Measurements from ENCODE around the gene FGB. TPM values are rescaled to one million over a fixed set of nuclear protein-coding genes. Genes with fewer than 3 reads are reported as not detected.
A peak's percentile ranks its signal among the peaks of the same experiment; 100 is the strongest.

FGB gene
- total and polyA plus RNA-seq, 2 of the 13 experiments (the other 11 are each of a cell fraction or from before 2014, with no cell fraction given) = 226 to 784 TPM

DNA sequence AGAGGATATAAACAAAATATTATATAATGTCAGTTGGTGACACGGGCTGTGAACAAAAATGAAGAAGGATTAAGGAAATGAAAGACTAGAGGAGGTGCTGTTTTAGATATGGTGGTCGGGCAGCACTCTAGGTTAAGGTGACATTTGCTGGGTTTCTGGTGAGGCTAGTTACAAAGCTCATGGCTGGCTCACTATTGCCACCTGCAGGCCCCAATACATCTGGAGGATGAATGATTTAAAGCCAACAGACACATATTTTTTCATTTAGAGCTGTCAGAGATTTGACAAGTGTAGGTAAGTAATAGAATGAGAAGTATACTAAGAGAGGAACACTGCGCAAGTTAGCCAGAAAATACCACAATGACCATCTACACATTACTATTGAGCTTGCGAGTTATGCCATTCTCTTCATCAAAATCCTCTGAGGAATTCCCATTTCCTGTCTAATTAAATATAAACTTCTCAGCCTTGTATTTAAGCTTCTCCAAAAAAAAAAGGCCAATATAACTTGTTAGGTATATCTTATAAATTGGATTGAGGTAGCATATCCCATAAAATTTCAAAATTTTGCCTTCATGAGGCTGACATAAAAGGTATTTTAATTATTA is 56.0 kb downstream of the FGB start (continued):
- TF ChIP-seq ZFP36L1 (CRISPR knock-in tag; IDR thresholded peaks at IDR 0.05) = no peak
- no peak for TF ChIP-seq ZNF34 (CRISPR knock-in tag; IDR thresholded peaks at IDR 0.05; ENCODE audit: borderline replicate concordance)
- no peak for TF ChIP-seq CHD2 (IDR thresholded peaks at IDR 0.05; ENCODE audit: low read depth, low read length)
- TF ChIP-seq NKX3-1 (CRISPR knock-in tag; IDR thresholded peaks at IDR 0.05) = no peak
- TF ChIP-seq KDM4B (CRISPR knock-in tag; IDR thresholded peaks at IDR 0.05) = no peak
- TF ChIP-seq XBP1 (CRISPR knock-in tag; IDR thresholded peaks at IDR 0.05) = no peak
- no peak for TF ChIP-seq ZNF557 (CRISPR knock-in tag; IDR thresholded peaks at IDR 0.05)
- TF ChIP-seq ZNF460 (CRISPR knock-in tag; IDR thresholded peaks at IDR 0.05; ENCODE audit: borderline replicate concordance) = no peak
- no peak for TF ChIP-seq HIVEP1 (CRISPR knock-in tag; IDR thresholded peaks at IDR 0.05)
- TF ChIP-seq ZFP37 (CRISPR knock-in tag; IDR thresholded peaks at IDR 0.05; ENCODE audit: borderline replicate concordance) = no peak
- no peak for TF ChIP-seq FLYWCH1 (CRISPR knock-in tag; IDR thresholded peaks at IDR 0.05)
- TF ChIP-seq, protein P1, sequence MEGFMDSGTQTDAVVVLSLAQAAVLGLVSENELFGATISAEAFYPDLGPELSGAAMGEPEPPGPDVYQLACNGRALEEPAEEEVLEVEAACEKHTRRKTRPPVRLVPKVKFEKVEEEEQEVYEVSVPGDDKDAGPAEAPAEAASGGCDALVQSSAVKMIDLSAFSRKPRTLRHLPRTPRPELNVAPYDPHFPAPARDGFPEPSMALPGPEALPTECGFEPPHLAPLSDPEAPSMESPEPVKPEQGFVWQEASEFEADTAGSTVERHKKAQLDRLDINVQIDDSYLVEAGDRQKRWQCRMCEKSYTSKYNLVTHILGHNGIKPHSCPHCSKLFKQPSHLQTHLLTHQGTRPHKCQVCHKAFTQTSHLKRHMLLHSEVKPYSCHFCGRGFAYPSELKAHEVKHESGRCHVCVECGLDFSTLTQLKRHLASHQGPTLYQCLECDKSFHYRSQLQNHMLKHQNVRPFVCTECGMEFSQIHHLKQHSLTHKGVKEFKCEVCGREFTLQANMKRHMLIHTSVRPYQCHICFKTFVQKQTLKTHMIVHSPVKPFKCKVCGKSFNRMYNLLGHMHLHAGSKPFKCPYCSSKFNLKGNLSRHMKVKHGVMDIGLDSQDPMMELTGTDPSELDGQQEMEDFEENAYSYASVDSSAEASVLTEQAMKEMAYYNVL (CRISPR knock-in tag; IDR thresholded peaks at IDR 0.05; ENCODE audit: borderline replicate concordance) = no peak
- TF ChIP-seq, protein P2, sequence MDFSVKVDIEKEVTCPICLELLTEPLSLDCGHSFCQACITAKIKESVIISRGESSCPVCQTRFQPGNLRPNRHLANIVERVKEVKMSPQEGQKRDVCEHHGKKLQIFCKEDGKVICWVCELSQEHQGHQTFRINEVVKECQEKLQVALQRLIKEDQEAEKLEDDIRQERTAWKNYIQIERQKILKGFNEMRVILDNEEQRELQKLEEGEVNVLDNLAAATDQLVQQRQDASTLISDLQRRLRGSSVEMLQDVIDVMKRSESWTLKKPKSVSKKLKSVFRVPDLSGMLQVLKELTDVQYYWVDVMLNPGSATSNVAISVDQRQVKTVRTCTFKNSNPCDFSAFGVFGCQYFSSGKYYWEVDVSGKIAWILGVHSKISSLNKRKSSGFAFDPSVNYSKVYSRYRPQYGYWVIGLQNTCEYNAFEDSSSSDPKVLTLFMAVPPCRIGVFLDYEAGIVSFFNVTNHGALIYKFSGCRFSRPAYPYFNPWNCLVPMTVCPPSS (IDR thresholded peaks at IDR 0.05) = no peak
- no peak for TF ChIP-seq ZNF530 (CRISPR knock-in tag; IDR thresholded peaks at IDR 0.05; ENCODE audit: low read depth)
- no peak for TF ChIP-seq HNRNPK (IDR thresholded peaks at IDR 0.05; ENCODE audit: low read depth, low read length, poor library complexity, severe bottlenecking)
- TF ChIP-seq, protein P3, sequence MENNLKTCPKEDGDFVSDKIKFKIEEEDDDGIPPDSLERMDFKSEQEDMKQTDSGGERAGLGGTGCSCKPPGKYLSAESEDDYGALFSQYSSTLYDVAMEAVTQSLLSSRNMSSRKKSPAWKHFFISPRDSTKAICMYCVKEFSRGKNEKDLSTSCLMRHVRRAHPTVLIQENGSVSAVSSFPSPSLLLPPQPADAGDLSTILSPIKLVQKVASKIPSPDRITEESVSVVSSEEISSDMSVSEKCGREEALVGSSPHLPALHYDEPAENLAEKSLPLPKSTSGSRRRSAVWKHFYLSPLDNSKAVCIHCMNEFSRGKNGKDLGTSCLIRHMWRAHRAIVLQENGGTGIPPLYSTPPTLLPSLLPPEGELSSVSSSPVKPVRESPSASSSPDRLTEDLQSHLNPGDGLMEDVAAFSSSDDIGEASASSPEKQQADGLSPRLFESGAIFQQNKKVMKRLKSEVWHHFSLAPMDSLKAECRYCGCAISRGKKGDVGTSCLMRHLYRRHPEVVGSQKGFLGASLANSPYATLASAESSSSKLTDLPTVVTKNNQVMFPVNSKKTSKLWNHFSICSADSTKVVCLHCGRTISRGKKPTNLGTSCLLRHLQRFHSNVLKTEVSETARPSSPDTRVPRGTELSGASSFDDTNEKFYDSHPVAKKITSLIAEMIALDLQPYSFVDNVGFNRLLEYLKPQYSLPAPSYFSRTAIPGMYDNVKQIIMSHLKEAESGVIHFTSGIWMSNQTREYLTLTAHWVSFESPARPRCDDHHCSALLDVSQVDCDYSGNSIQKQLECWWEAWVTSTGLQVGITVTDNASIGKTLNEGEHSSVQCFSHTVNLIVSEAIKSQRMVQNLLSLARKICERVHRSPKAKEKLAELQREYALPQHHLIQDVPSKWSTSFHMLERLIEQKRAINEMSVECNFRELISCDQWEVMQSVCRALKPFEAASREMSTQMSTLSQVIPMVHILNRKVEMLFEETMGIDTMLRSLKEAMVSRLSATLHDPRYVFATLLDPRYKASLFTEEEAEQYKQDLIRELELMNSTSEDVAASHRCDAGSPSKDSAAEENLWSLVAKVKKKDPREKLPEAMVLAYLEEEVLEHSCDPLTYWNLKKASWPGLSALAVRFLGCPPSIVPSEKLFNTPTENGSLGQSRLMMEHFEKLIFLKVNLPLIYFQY (CRISPR knock-in tag; IDR thresholded peaks at IDR 0.05; ENCODE audit: borderline replicate concordance) = no peak
- TF ChIP-seq, protein P4, sequence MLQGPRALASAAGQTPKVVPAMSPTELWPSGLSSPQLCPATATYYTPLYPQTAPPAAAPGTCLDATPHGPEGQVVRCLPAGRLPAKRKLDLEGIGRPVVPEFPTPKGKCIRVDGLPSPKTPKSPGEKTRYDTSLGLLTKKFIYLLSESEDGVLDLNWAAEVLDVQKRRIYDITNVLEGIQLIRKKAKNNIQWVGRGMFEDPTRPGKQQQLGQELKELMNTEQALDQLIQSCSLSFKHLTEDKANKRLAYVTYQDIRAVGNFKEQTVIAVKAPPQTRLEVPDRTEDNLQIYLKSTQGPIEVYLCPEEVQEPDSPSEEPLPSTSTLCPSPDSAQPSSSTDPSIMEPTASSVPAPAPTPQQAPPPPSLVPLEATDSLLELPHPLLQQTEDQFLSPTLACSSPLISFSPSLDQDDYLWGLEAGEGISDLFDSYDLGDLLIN (CRISPR knock-in tag; IDR thresholded peaks at IDR 0.05; ENCODE audit: borderline replicate concordance) = no peak
- TF ChIP-seq FOSL2 (CRISPR knock-in tag; IDR thresholded peaks at IDR 0.05) = no peak; the same call in 1 of the 2 replicates
- peak; percentile 28; the same call in 1 of the 2 replicates for TF ChIP-seq ZKSCAN8 (CRISPR knock-in tag; IDR thresholded peaks at IDR 0.05; ENCODE audit: borderline replicate concordance)
- TF ChIP-seq ZNF703 (CRISPR knock-in tag; IDR thresholded peaks at IDR 0.05; ENCODE audit: borderline replicate concordance) = no peak
- TF ChIP-seq KDM6A (CRISPR knock-in tag; IDR thresholded peaks at IDR 0.05; ENCODE audit: low read depth) = no peak
- no peak for TF ChIP-seq MYNN (CRISPR knock-in tag; IDR thresholded peaks at IDR 0.05; ENCODE audit: low read depth)
- TF ChIP-seq NFYB (CRISPR knock-in tag; IDR thresholded peaks at IDR 0.05) = no peak
